CD4-positive, alpha-beta T cell treated with Interleukin-21 for 1 hour (primary cell): ENCODE data around the gene CDC14A.

Source experiments
- DNase-seq: peaks from one replicate; pipeline ENCODE4 v3.0.0-alpha.2; 2020

CDC14A gene

GRCh38 chr1:100455478-100456072, 103.3 kb downstream of the CDC14A start:
- no peak for DNase-seq

- no peak for DNase-seq
Observed at GRCh38 chr1:100456880-100457279, 104.6 kb downstream of the CDC14A start.

GRCh38 chr1:100457683-100458082, 105.4 kb downstream of the CDC14A start:
- DNase-seq: no peak

GRCh38 chr1:100458661-100459357, 106.5 kb downstream of the CDC14A start:
- DNase-seq: peak; percentile 46

GRCh38 chr1:100459358-100460114, 107.2 kb downstream of the CDC14A start:
- DNase-seq: peak; percentile 83

GRCh38 chr1:100461222-100461621, 108.9 kb downstream of the CDC14A start:
- no peak for DNase-seq

GRCh38 chr1:100462326-100463025, 110.2 kb downstream of the CDC14A start:
- DNase-seq: no peak

- DNase-seq: peak; percentile 58
Observed at GRCh38 chr1:100463791-100464424, 111.6 kb downstream of the CDC14A start.

GRCh38 chr1:100469578-100469977, 117.3 kb downstream of the CDC14A start:
- no peak for DNase-seq

- DNase-seq: no peak
Observed at GRCh38 chr1:100474834-100475233, 122.5 kb downstream of the CDC14A start.

- no peak for DNase-seq
Observed at GRCh38 chr1:100476735-100477290, 124.5 kb downstream of the CDC14A start.

GRCh38 chr1:100478816-100479215, 126.5 kb downstream of the CDC14A start:
- no peak for DNase-seq

- DNase-seq: no peak
Observed at GRCh38 chr1:100479620-100480338, 127.5 kb downstream of the CDC14A start.

GRCh38 chr1:100481303-100481702, 129.0 kb downstream of the CDC14A start:
- no peak for DNase-seq

GRCh38 chr1:100482167-100482566, 129.9 kb downstream of the CDC14A start:
- DNase-seq: no peak

- DNase-seq: no peak
Observed at GRCh38 chr1:100482748-100483147, 130.4 kb downstream of the CDC14A start.

- DNase-seq: no peak
Observed at GRCh38 chr1:100483230-100483629, 130.9 kb downstream of the CDC14A start.

- DNase-seq: no peak
Observed at GRCh38 chr1:100485855-100486258, 133.6 kb downstream of the CDC14A start.

GRCh38 chr1:100494393-100495084, 142.2 kb downstream of the CDC14A start:
- DNase-seq: no peak

GRCh38 chr1:100496896-100497295, 144.6 kb downstream of the CDC14A start:
- no peak for DNase-seq

GRCh38 chr1:100497796-100498195, 145.5 kb downstream of the CDC14A start:
- DNase-seq: no peak
